Measurements from ENCODE around the gene CKAP4.

The CKAP4 gene

DNA sequence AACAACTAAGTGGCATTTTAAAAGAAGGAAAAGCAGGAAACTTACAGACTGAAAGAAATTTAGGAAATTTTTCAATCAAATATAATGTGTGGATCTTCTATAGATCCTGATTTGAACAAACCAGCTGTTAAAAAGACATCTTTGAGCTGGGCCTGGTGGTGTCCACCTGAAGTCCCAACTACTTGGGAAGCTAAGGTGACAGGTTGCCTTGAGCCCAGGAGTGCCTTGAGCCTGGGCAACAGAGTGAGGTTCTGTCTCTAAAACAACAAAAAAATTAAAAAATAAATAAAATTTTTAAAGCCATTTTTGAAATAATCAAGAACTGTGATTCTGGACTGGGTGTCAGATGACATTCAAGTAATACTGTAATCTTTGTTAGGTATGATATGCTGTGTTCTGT, 7.0 kb downstream of the CKAP4 start:
- no peaks in the 10 kb centered on the region for H3K27me3 ChIP-seq
- peaks cover 18% of the 10 kb centered on the region for H3K4me1 ChIP-seq
- H3K27ac ChIP-seq = no peak overlapping the region

DNA sequence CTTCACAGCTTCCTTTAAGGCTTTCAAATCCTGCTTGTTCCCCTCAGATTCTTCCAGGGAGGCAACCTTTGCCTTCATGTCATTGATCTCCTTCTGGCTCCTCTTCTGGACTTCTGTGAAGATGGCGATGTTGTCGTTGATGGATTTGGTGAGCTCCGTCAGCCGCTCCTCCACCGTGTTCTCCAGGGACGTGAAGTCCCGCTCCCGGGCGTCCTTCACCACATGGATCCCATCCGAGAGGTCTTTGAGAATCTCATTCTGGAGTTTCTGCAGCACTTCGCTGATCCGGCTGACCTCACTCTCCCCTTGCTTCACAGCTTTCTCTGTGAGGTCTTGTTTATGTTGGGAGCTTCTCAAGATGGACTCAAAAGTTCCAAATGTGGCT, 7.9 kb downstream of the CKAP4 start:
- TF ChIP-seq Cebpa-rat (IDR thresholded peaks at IDR 0.05) = no peak
- no peaks in the 10 kb centered on the region for H3K9me3 ChIP-seq
- H4K20me1 ChIP-seq = peaks cover 67% of the 10 kb centered on the region
- peaks cover 9% of the 10 kb centered on the region for H3K4me1 ChIP-seq
- H3K27me3 ChIP-seq = no peaks in the 10 kb centered on the region
- no peak overlapping the region for H3K9ac ChIP-seq
- peaks cover 88% of the 10 kb centered on the region for H3K36me3 ChIP-seq
- no peak overlapping the region for H3K4me3 ChIP-seq
- no peak overlapping the region for H3K4me2 ChIP-seq
- H3K27ac ChIP-seq = no peak overlapping the region

More for the DNA sequence above, 7.0 kb downstream of the CKAP4 start:
- Histone ChIP-seq H3K9ac (no peak overlapping the region), H3K9me3 (no peaks in the 10 kb centered on the region), H3K36me3 (peaks cover 86% of the 10 kb centered on the region), H3K4me2 (no peak overlapping the region), H3K4me3 (no peak overlapping the region), H4K20me1 (peaks cover 76% of the 10 kb centered on the region)
- TF ChIP-seq Cebpa-rat (IDR thresholded peaks at IDR 0.05) = no peak

DNA sequence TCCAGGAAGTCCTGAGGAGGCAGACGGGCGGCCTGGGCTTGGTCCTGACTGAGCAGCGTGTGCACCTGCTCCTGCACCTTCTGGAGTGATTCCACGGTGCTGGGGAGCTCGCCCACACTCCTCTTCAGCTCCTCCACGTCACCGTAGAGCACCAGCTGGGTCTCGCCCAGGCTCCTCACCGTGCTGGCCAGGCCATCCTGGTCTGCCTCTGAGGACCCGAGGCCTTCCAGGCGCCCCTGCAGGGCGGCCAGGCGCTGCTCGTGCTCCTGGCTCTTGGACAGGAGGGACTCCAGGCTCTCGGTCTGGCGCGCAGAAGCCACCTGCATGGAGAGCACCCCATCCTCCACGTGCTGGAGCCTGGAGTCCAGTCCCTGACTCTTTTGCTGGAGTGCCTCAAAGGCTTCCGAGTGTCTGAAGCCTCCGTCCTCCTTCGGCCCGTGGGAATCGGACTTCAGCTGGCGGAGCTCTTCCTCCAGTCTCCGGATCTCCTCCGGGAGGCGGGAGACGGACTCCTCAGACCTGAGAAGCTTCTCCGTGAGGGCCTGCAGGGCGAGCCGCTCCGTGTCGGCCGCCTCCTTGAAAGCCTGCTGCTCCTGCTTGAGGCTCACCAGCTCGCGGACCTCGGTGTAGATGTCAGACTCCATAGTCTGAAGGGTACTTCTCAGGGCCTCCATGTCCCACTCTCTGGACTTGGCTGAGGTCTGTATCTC, 8.4 kb downstream of the CKAP4 start:
- no peak overlapping the region for H3K27ac ChIP-seq
- H3K9me3 ChIP-seq = peaks cover 1% of the 10 kb centered on the region; the same call in 1 of the 2 replicates
- H4K20me1 ChIP-seq = peaks cover 62% of the 10 kb centered on the region
- no peak overlapping the region for H3K9ac ChIP-seq
- H3K4me2 ChIP-seq = no peak overlapping the region
- H3K4me1 ChIP-seq = peaks cover 3% of the 10 kb centered on the region
- peaks cover 82% of the 10 kb centered on the region for H3K36me3 ChIP-seq
- TF ChIP-seq Cebpa-rat (IDR thresholded peaks at IDR 0.05) = no peak
- no peak overlapping the region for H3K4me3 ChIP-seq
- H3K27me3 ChIP-seq = no peaks in the 10 kb centered on the region

DNA sequence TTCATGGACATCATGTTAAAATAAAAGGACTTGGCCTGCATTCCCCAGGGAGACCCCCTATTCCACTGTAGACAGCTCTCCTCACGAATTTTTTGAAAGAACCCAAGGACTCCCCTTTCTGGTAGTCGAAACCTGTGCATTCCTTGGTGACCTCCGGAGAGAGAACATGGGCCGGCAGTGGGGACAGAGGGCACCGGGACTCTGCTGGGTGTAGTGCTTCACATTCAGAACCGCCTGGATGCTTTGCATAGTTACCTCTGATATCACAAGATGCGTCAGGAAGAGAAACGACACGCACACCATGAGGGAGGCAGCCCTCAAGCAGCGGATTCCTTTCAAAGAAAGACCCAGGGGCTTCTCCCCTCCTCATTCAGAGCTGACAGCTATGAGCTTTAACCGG, 9.7 kb downstream of the CKAP4 start:
- H3K9me3 ChIP-seq = peaks cover 10% of the 10 kb centered on the region
- H3K36me3 ChIP-seq = peaks cover 75% of the 10 kb centered on the region
- peaks cover 49% of the 10 kb centered on the region for H4K20me1 ChIP-seq
- TF ChIP-seq Cebpa-rat (IDR thresholded peaks at IDR 0.05) = no peak
- H3K27me3 ChIP-seq = no peaks in the 10 kb centered on the region
- H3K4me3 ChIP-seq = no peak overlapping the region
- no peak overlapping the region for H3K9ac ChIP-seq
- H3K27ac ChIP-seq = no peak overlapping the region
- H3K4me1 ChIP-seq = no peaks in the 10 kb centered on the region
- H3K4me2 ChIP-seq = no peak overlapping the region

DNA sequence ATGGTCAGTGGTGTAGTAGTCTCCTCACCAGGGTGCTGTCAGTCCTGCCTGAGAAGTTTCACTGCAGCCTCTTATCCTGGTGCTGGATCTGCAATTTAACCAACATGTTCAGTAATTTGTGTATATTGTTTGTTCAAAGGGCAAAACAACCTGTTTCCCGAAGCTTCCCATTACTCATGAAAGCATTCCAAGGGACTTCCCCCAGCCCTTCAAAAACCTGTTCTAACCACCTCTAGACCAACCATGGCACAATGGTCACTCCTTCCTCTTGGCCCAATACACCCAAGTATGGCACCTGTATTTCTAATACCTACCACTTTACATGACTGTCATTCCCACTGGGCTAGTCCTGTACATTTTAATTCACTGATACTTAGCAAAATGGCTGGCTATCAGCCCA, 12.1 kb downstream of the CKAP4 start:
- H3K4me2 ChIP-seq = no peak overlapping the region
- H4K20me1 ChIP-seq = peaks cover 30% of the 10 kb centered on the region
- no peak for TF ChIP-seq Cebpa-rat (IDR thresholded peaks at IDR 0.05)

DNA sequence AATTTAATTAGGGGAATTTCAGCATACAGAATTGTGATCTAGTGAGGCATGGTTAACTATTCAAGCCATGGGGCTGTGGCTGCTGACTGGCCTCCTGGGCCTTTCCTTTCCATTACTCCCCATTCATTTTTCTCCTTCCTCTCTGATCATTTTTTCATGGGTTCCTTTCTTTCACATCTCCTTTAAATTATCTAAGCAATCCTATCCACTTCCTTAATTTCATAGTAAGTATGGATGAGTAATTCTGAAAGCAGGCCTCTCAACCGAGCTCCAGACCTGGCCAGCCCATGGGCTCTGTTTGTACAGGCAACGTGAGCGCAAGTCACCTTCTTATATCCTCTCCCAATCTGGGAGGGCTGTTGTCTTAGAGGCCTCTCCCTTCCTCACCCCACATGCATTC, 13.4 kb downstream of the CKAP4 start:
- peaks cover 10% of the 10 kb centered on the region for H3K9me3 ChIP-seq
- TF ChIP-seq Cebpa-rat (IDR thresholded peaks at IDR 0.05) = no peak

More for the DNA sequence above, 12.1 kb downstream of the CKAP4 start:
- Histone ChIP-seq H3K4me3 (no peak overlapping the region), H3K9me3 (peaks cover 10% of the 10 kb centered on the region), H3K9ac (no peak overlapping the region), H3K36me3 (peaks cover 54% of the 10 kb centered on the region), H3K27me3 (no peaks in the 10 kb centered on the region), H3K27ac (no peak overlapping the region), H3K4me1 (no peaks in the 10 kb centered on the region)

DNA sequence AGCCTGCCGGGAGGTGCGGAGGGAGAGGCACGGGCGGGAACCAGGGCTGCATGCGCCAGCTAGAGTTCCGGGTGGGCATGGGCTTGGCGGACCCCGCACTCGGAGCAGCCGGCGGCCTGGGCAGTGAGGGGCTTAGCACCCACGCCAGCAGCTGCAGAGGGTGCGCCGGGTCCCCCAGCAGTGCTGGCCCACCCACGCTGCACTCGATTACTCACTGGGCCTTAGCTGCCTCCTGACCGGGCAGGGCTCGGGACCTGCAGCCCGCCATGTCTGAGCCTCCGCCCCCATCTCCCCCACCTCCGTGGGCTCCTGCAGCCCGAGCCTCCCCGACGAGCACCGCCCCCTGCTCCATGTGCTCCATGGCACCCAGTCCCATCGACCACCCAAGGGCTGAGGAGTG, 14.8 kb downstream of the CKAP4 start:
- Histone ChIP-seq H3K9ac (no peak overlapping the region), H3K27me3 (no peaks in the 10 kb centered on the region), H3K4me1 (no peaks in the 10 kb centered on the region), H3K36me3 (peaks cover 26% of the 10 kb centered on the region), H3K4me3 (no peak overlapping the region), H4K20me1 (peaks cover 4% of the 10 kb centered on the region; the same call in 1 of the 2 replicates), H3K4me2 (no peak overlapping the region), H3K27ac (no peak overlapping the region), H3K9me3 (peaks cover 10% of the 10 kb centered on the region)
- TF ChIP-seq Cebpa-rat (IDR thresholded peaks at IDR 0.05) = no peak

More for the DNA sequence above, 13.4 kb downstream of the CKAP4 start:
- Histone ChIP-seq H3K4me1 (no peaks in the 10 kb centered on the region), H3K27ac (no peak overlapping the region), H3K27me3 (no peaks in the 10 kb centered on the region), H4K20me1 (peaks cover 18% of the 10 kb centered on the region), H3K36me3 (peaks cover 40% of the 10 kb centered on the region), H3K4me3 (no peak overlapping the region), H3K4me2 (no peak overlapping the region), H3K9ac (no peak overlapping the region)

DNA sequence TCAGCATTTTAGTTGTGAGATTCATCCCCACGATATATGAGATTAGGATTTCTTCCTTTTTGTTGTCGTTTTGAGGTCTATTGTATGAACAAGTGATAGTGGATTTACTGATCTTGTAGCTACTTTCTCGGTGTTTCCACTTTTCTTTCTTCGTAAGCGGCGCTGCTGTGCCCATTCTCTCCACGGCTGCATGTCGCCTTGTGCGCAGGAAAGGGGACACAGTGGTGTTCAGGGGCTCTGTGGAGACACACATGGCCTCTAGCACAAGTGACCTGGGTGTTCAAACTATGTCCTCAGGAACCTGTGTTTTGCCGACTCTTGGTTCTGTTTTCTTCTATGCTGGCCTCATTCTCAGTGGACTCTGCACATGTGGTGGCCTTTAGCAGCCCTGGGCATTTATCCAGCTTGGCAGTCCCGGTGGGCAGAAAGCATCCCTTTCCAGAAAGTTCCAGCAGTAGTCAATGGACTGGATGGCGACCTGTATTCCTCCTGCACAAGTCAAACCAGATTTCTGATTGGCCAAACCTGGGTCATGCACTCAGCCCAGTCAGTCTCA, 18.7 kb downstream of the CKAP4 start:
- Histone ChIP-seq H3K9me3 (peaks cover 6% of the 10 kb centered on the region), H3K4me2 (no peak overlapping the region), H3K27me3 (no peaks in the 10 kb centered on the region), H4K20me1 (no peaks in the 10 kb centered on the region), H3K4me3 (no peak overlapping the region), H3K36me3 (peaks cover 4% of the 10 kb centered on the region; the same call in 1 of the 2 replicates), H3K27ac (no peak overlapping the region), H3K4me1 (peaks cover 4% of the 10 kb centered on the region; the same call in 1 of the 2 replicates), H3K9ac (no peak overlapping the region)
- TF ChIP-seq Cebpa-rat (IDR thresholded peaks at IDR 0.05) = no peak

DNA sequence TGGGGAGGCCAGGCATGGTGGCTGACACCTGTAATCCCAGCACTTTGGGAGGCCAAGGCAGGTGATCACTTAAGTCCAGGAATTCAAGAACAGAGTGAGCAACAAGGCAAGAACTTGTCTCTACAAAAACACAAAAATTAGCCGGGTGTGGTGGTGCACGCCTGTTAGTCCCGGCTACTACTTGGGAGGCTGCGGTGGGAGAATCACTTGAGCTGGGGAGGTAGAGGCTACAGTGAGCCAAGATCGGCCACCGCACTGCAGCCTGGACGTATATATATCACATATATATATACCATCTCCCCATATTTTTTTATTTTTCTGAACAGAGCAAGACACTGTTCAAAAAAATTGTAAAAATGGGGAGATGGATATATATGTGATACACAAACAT, 19.5 kb downstream of the CKAP4 start:
- Histone ChIP-seq H3K4me2 (no peak overlapping the region), H4K20me1 (no peaks in the 10 kb centered on the region), H3K27ac (no peak overlapping the region), H3K4me3 (no peak overlapping the region), H3K9me3 (no peaks in the 10 kb centered on the region), H3K36me3 (no peaks in the 10 kb centered on the region), H3K4me1 (peaks cover 4% of the 10 kb centered on the region; the same call in 1 of the 2 replicates), H3K27me3 (no peaks in the 10 kb centered on the region), H3K9ac (no peak overlapping the region)
- no peak for TF ChIP-seq Cebpa-rat (IDR thresholded peaks at IDR 0.05)

DNA sequence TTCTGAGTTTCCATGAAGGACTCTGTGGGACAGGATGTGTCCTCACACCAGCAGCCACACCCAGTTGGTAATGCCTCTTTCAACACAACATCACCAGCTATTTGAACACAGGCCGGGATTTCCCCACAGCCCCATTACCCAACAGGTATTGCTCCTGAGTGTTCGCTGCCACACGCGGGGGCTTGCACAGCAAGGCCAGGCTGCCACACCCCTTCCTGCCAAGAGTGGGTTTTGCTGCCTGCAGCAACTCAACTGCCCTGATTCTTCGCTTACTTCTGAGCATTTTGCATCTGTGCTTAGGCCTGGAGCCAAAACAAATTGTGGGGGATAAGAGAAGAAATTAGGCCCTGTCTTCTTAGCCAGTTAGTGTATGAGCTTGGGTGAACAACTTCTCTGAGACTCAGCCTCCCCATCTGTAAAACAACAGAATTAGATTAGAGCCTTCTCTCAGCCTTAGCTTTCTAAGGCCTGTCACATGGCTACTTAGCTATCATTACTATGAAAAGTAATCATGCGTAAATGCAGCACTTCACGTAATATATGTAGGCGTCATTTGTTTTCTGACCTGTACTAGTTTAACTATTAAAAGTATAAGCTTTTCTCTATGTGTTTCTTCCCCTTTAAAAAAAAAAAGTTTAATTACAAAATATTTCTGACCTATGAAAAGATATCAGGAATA, 20.0 kb downstream of the CKAP4 start:
- H3K4me3 ChIP-seq = no peak overlapping the region
- H3K36me3 ChIP-seq = no peaks in the 10 kb centered on the region
- no peaks in the 10 kb centered on the region for H4K20me1 ChIP-seq
- no peak for TF ChIP-seq Cebpa-rat (IDR thresholded peaks at IDR 0.05)
- no peak overlapping the region for H3K27ac ChIP-seq
- H3K9ac ChIP-seq = no peak overlapping the region
- peaks cover 4% of the 10 kb centered on the region; the same call in 1 of the 2 replicates for H3K4me1 ChIP-seq
- no peaks in the 10 kb centered on the region for H3K27me3 ChIP-seq
- no peaks in the 10 kb centered on the region for H3K9me3 ChIP-seq
- H3K4me2 ChIP-seq = no peak overlapping the region

All from BLaER1 (cell line).